ENCODE data around the gene PIK3R5.

DNA sequence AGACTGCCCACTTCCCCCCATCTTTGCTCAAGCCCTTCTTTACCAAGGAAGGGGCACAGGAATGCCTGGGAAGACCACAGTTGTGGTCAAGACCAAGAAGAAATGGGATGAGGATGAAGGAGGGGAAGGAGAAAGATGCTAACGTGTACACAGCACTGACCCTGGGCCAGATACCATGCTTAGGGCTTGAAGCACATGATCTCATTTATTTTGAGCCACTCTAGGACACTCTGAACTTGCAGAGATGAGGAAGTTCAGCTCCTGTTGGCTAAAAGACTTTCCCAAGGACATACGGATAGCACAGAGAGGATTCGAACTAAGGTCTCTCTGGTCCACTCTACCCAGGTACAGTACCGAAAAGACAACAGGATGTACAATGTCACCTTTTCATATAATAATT, 42.6 kb downstream of the PIK3R5 start:
- no peak for TF ChIP-seq EZH2 (IDR thresholded peaks at IDR 0.05; ENCODE audit: insufficient read depth, low read length)
- TF ChIP-seq, protein P1, sequence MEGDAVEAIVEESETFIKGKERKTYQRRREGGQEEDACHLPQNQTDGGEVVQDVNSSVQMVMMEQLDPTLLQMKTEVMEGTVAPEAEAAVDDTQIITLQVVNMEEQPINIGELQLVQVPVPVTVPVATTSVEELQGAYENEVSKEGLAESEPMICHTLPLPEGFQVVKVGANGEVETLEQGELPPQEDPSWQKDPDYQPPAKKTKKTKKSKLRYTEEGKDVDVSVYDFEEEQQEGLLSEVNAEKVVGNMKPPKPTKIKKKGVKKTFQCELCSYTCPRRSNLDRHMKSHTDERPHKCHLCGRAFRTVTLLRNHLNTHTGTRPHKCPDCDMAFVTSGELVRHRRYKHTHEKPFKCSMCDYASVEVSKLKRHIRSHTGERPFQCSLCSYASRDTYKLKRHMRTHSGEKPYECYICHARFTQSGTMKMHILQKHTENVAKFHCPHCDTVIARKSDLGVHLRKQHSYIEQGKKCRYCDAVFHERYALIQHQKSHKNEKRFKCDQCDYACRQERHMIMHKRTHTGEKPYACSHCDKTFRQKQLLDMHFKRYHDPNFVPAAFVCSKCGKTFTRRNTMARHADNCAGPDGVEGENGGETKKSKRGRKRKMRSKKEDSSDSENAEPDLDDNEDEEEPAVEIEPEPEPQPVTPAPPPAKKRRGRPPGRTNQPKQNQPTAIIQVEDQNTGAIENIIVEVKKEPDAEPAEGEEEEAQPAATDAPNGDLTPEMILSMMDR (IDR thresholded peaks at IDR 0.05; ENCODE audit: insufficient read depth, low read depth, low read length), result no peak

Data from astrocyte (in vitro differentiated cells and primary cell).